Subcutaneous adipose tissue (tissue), 4 donors: ENCODE data around the gene MTRF1L. TPM values are rescaled to one million over a fixed set of nuclear protein-coding genes. Genes with fewer than 3 reads are reported as not detected.

Experiments
- total RNA-seq, 4 donors: library from RNA; depleted of rRNA; stranded (reverse); fragments of >200 nt; gene quantifications; one replicate each; pipeline ENCODE4 v1.1.0, GENCODE V29; 2016
- TF ChIP-seq, protein P1 (sequence below): fragments of 450-650 bp; IDR thresholded peaks from one replicate; pipeline ENCODE4 v1.5.1; 2016; ENCODE audit warnings: low read depth, mild to moderate bottlenecking, control low read depth, antibody characterized with exemption, moderate library complexity

Gene MTRF1L
- total RNA-seq, 4 donors from 2014 or later = 17.2 to 45.5 (median 18.4) TPM

DNA sequence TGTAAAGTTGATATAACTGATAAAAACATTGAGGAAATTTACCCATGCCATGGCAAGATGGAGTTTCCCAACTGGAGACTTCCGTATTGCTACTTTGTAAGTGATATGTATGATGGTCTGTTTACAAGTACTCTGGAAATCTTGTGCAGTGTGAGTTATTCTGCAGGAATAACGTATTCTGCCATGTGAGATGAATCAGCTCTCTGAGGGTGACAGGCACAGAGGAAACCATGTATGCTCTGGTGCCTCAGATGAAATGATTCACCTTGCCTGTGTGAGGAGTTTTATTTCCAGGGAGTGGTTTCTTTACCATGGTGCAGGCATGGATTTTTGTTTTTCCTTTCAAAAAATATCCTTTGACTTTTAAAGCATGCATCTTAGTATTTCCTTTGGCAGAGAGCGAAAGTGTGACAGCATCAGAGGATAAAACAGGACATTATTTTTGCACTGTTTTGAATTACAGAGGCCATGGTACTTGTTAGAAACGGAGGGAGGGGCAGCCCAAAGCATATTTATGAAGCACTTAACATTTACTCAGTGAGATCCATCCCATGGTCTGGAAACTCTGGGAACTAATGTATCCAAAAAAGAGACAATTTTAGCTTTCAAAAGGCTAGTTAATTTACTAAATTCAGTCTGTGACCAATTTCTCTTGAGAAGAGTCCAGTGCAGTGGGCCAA is 36.0 kb upstream of the MTRF1L start:
- TF ChIP-seq, protein P1, sequence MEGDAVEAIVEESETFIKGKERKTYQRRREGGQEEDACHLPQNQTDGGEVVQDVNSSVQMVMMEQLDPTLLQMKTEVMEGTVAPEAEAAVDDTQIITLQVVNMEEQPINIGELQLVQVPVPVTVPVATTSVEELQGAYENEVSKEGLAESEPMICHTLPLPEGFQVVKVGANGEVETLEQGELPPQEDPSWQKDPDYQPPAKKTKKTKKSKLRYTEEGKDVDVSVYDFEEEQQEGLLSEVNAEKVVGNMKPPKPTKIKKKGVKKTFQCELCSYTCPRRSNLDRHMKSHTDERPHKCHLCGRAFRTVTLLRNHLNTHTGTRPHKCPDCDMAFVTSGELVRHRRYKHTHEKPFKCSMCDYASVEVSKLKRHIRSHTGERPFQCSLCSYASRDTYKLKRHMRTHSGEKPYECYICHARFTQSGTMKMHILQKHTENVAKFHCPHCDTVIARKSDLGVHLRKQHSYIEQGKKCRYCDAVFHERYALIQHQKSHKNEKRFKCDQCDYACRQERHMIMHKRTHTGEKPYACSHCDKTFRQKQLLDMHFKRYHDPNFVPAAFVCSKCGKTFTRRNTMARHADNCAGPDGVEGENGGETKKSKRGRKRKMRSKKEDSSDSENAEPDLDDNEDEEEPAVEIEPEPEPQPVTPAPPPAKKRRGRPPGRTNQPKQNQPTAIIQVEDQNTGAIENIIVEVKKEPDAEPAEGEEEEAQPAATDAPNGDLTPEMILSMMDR = no peak

DNA sequence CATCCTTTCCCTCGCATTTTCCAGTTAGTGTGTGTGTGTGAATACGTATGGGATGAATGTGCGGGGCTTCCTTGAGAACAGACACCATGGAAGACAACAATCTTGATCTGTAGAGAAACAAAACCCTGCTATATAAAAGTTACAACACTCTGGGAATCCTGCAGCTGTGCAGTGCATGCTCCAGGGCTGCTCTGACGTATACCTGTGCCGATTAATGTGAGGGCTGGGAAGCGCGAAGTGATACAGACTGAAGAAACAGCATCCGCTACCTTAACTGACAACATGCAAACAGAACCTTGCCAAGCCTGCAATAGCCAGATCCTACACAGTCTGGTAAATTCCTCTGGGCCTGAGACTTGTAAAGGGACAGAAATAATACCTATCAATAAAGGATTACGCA is 31.6 kb upstream of the MTRF1L start:
- TF ChIP-seq, protein P1 = no peak

DNA sequence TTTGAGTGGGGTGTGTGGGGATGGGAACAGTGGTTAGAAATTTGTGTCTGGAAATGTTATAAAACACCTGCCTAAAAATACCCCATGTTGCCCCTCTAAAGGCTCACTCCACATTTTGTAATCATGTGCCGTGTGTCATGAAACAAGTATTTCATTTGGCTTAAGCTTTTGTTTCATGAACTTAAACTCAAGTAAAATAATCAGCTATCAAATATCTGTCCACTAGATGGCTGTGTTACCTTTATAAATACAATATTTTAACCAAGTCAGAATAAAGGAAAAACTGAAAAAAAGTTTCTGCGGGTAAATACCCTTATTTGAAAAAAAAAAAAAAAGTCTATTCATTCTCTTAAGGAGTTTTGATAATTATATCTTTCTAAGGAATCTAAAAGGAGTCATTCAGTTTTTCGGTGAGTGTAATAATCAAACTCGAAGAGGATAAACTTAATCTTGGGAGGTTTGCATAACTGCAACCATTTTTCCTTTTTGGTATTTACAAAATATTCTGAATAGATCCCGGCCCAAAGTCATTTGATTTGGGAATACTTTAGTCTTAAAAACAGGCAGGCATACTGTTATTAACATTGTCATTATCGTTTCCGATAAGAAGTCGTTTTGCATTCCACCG is 29.9 kb upstream of the MTRF1L start:
- TF ChIP-seq, protein P1 = no peak

DNA sequence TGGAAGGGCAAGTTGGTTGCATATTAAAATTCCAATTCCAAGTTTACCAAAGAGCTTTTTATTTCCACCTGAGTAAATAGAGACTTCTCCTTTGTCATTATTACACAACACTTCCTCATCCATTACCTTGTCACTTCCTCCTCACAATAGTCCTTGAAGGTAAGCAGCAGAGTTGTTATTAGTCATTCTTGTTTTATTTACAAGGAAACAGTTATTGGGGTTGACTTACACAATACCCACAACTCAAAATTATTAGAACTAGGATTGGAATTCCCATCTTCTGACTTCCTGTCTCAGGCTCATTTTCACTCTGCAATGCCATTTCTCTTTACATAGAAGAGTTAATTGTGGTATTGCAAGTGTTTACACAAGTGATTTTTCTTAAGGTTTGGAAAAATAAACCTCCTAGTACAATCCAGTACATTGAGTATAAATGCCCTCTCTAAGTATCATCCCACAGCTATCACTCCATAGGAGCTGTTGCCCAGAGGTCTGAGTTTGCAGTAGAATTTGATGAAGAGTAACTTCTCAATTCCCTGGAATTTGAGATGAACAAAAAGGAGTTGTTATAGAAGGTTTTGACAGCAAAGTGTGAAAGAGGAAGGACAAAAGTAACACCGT is 28.9 kb upstream of the MTRF1L start:
- TF ChIP-seq, protein P1 = no peak

DNA sequence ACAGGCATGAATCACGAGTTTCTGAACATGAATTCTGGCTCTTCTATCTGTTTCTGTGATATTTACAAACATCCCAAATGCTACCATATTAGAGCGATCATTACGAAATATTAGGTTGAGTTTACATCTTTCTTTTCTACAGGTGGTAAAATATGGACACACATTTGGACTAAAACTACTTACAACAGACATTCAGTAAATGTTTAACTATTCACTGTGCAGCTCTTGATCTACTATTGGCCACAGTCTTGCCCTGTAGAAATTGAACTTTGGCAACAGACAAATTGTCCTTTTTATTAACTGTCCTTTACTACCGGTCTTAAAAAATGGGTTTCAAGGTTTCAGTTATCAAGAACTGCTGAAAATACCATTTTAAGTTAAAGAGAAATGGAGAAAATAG is 26.5 kb upstream of the MTRF1L start:
- TF ChIP-seq, protein P1 = no peak

DNA sequence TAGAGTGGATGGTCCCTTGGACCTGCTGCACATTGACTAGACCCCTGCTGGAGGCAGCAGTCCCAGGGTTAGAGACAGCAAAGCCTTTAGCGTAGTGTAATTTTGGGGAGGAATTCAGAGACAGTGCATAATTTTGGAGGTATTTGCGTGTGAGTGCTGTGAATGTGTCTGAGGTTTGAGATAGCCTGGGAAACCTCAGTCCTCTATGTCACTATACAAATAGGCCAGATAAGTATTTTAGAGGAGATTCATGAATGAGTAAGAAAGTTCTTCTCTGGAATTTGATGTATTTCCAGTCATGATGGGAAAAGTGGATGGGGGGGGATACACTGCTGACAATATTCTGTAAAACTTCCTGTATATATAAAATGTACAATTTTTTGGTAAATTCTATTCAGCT is 25.8 kb upstream of the MTRF1L start:
- TF ChIP-seq, protein P1 = no peak

DNA sequence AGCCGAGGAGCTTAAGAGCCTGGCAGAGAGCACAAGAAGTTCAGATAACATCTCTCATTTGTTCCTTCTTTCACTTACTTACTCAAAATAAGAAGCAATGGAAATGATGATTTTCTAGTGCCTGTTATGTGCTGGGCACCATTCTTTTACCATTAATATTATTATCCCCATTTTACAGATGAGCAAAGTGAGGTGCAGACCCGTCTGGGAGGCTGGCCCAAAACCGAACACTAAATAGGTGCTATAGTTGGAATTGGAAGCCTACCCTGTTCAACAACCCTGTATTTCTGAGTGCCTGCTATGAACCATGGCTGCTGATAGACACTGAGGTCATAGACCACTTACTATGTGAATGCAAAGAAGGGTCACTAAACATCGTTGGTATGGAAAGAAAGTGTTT is 25.0 kb upstream of the MTRF1L start:
- TF ChIP-seq, protein P1 = no peak
